PC-3 (cell line): ENCODE results near the gene C1QTNF3. TPM values are rescaled to one million over a fixed set of nuclear protein-coding genes. Genes with fewer than 3 reads are reported as not detected.

ENCODE experiments used
- ATAC-seq: fragments of 200-7000 bp; cut with Tn5 transposase; 2 replicates; pipeline ENCODE4 v1.9.1; 2020; ENCODE audit warnings: mild to moderate bottlenecking, moderate library complexity
- BruUV-seq: library from RNA; stranded (reverse); fragments of 400-500 nt; replicated peaks from 2 replicates; lab custom pipeline; 2021; lab: Mats Ljungman, UMichigan
- CTCF ChIA-PET: fragments of 300-600 bp; sonication (Branson Sonifier 250); formaldehyde crosslinking; loops from one replicate; lab custom pipeline; 2022; ENCODE audit warnings: antibody characterized with exemption; lab: Charles Lee
- POLR2A ChIA-PET: fragments of 300-600 bp; sonication (Branson Sonifier 250); formaldehyde crosslinking; loops from one replicate; lab custom pipeline; 2022; ENCODE audit warnings: antibody characterized with exemption; ENCODE audit not compliant: unreplicated experiment; lab: Charles Lee
- DNase-seq: peaks from one replicate; pipeline ENCODE4 v3.0.0-alpha.2; 2015
- H2AFZ ChIP-seq: fragments of 300-600 bp; sonication (generic); 2 replicates; pipeline ENCODE4 v1.6.0; 2016; ENCODE audit warnings: antibody characterized with exemption, low read length
- H3F3A ChIP-seq: fragments of 300-600 bp; sonication (generic); one replicate; pipeline ENCODE4 v1.6.0; 2017; ENCODE audit warnings: antibody characterized with exemption, low read length, control low read depth, mild to moderate bottlenecking; ENCODE audit not compliant: unreplicated experiment
- H3K27ac ChIP-seq: fragments of 300-600 bp; sonication (generic); 2 replicates; pipeline ENCODE4 v1.5.1; 2016; ENCODE audit warnings: mild to moderate bottlenecking, low read length
- H3K27me3 ChIP-seq: fragments of 300-600 bp; sonication (generic); 2 replicates; pipeline ENCODE4 v1.6.1; 2016; ENCODE audit warnings: low read length, mixed read lengths
- H3K36me3 ChIP-seq: fragments of 300-600 bp; sonication (generic); 2 replicates; pipeline ENCODE4 v1.6.1; 2016; ENCODE audit warnings: low read depth, mixed run types, low read length, mixed read lengths
- H3K4me1 ChIP-seq: fragments of 300-600 bp; sonication (generic); 2 replicates; pipeline ENCODE4 v1.5.1; 2016; ENCODE audit warnings: low read length; ENCODE audit not compliant: insufficient read depth
- H3K4me2 ChIP-seq: fragments of 300-600 bp; sonication (generic); 2 replicates; pipeline ENCODE4 v1.6.0; 2016; ENCODE audit warnings: low read length
- H3K4me3 ChIP-seq: fragments of 300-600 bp; sonication (generic); 2 replicates; pipeline ENCODE4 v1.5.1; 2016; ENCODE audit warnings: mild to moderate bottlenecking, low read length, mixed read lengths
- H3K79me2 ChIP-seq: fragments of 300-600 bp; sonication (generic); 2 replicates; pipeline ENCODE4 v1.6.1; 2017; ENCODE audit warnings: low read length, mixed read lengths
- H3K9ac ChIP-seq: fragments of 300-600 bp; sonication (generic); 2 replicates; pipeline ENCODE4 v1.6.0; 2016; ENCODE audit warnings: mild to moderate bottlenecking, low read length
- H3K9me2 ChIP-seq: fragments of 300-600 bp; sonication (generic); replicated peaks from 2 replicates; pipeline ENCODE4 v1.6.1; 2016; ENCODE audit warnings: mixed run types, low read length, mixed read lengths
- H3K9me3 ChIP-seq: fragments of 300-600 bp; sonication (generic); 2 replicates; pipeline ENCODE4 v1.6.1; 2016; ENCODE audit warnings: low read length, mixed read lengths
- H4K20me1 ChIP-seq: fragments of 300-600 bp; sonication (generic); 2 replicates; pipeline ENCODE4 v1.6.1; 2016; ENCODE audit warnings: low read length, mixed read lengths
- EZH2 ChIP-seq: fragments of 300-600 bp; sonication (generic); IDR thresholded peaks from one replicate; pipeline ENCODE4 v1.6.1; 2017; ENCODE audit warnings: antibody characterized with exemption, mild to moderate bottlenecking, low read length; ENCODE audit not compliant: unreplicated experiment
- EZH2phosphoT487 ChIP-seq: fragments of 300-600 bp; sonication (generic); IDR thresholded peaks from 2 replicates; pipeline ENCODE4 v1.6.1; 2018; ENCODE audit warnings: mild to moderate bottlenecking, antibody characterized with exemption, low read length, borderline replicate concordance
- intact Hi-C: fragments of 100-400 bp; cut with micrococcal nuclease; formaldehyde crosslinking; loops from 2 replicates; pipeline ENCODE4 v1.9.0; 2023
- total RNA-seq: library from RNA; depleted of rRNA; stranded (reverse); fragments of >200 nt; gene quantifications from 2 replicates; pipeline ENCODE4 v1.2.3, GENCODE V29; 2014
- TF ChIP-seq, protein P1 (sequence below): fragments of 300-600 bp; sonication (generic); conservative IDR thresholded peaks from 2 replicates; pipeline ENCODE4 v1.5.1; 2017; ENCODE audit warnings: antibody characterized with exemption, low read depth, mild to moderate bottlenecking, low read length

Gene C1QTNF3
- total RNA-seq, 1 experiment from 2014 or later = 1.1 TPM

- H3K27ac ChIP-seq = no peak overlapping the region
- H3K4me1 ChIP-seq = peaks cover 21% of the 10 kb centered on the region
- H3K9me2 ChIP-seq = no peaks in the 10 kb centered on the region
- ChIA-PET POLR2A (interaction anchor here (0.6 to 0.7 kb wide), 2 partner anchors 17 to 19 kb away, joined by 3 read pairs; no protein-coding TSS in a partner anchor), CTCF (interaction anchor here (0.6 to 1.0 kb wide), 2 partner anchors 454 to 520 kb away, joined by 3 read pairs; no protein-coding TSS in a partner anchor)
- no peaks in the 10 kb centered on the region for H3K27me3 ChIP-seq
- no peaks in the 10 kb centered on the region for H4K20me1 ChIP-seq
- H3K4me3 ChIP-seq = no peak overlapping the region
- H3F3A ChIP-seq = no peaks in the 10 kb centered on the region
- TF ChIP-seq EZH2phosphoT487 (no peak), EZH2 (no peak)
- TF ChIP-seq, protein P1, sequence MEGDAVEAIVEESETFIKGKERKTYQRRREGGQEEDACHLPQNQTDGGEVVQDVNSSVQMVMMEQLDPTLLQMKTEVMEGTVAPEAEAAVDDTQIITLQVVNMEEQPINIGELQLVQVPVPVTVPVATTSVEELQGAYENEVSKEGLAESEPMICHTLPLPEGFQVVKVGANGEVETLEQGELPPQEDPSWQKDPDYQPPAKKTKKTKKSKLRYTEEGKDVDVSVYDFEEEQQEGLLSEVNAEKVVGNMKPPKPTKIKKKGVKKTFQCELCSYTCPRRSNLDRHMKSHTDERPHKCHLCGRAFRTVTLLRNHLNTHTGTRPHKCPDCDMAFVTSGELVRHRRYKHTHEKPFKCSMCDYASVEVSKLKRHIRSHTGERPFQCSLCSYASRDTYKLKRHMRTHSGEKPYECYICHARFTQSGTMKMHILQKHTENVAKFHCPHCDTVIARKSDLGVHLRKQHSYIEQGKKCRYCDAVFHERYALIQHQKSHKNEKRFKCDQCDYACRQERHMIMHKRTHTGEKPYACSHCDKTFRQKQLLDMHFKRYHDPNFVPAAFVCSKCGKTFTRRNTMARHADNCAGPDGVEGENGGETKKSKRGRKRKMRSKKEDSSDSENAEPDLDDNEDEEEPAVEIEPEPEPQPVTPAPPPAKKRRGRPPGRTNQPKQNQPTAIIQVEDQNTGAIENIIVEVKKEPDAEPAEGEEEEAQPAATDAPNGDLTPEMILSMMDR = peak; percentile 87
- peak; percentile 88 for DNase-seq
- H2AFZ ChIP-seq = peak overlapping the region; percentile 52
- no peaks in the 10 kb centered on the region for H3K36me3 ChIP-seq
- H3K79me2 ChIP-seq = no peaks in the 10 kb centered on the region
- no peaks in the 10 kb centered on the region for H3K9me3 ChIP-seq
- intact Hi-C loops = loop anchor here (1.0 to 2.0 kb wide), 3 partner anchors 56 to 467 kb away; no protein-coding TSS in a partner anchor
- BruUV-seq = no TSS peak
- H3K4me2 ChIP-seq = peak overlapping the region; percentile 27; the same call in 1 of the 2 replicates
- ATAC-seq = peak; percentile 49
- no peak overlapping the region for H3K9ac ChIP-seq
Observed at GRCh38 chr5:33997331-33997983, 45.6 kb downstream of the C1QTNF3 start.

- POLR2A ChIA-PET = no interaction called here
- Histone ChIP-seq H3K9ac (no peak overlapping the region), H3K4me2 (no peak overlapping the region), H3F3A (no peaks in the 10 kb centered on the region), H3K9me2 (no peaks in the 10 kb centered on the region), H3K27ac (no peak overlapping the region), H3K27me3 (no peaks in the 10 kb centered on the region), H3K4me1 (peaks cover 9% of the 10 kb centered on the region), H3K4me3 (no peak overlapping the region), H3K9me3 (no peaks in the 10 kb centered on the region), H2AFZ (no peak overlapping the region), H4K20me1 (no peaks in the 10 kb centered on the region), H3K79me2 (no peaks in the 10 kb centered on the region), H3K36me3 (no peaks in the 10 kb centered on the region)
- DNase-seq (no peak), ATAC-seq (no peak)
- TF ChIP-seq EZH2phosphoT487 (no peak), EZH2 (no peak)
- TF ChIP-seq, protein P1 = no peak
- CTCF ChIA-PET = interaction anchor here (0.6 to 1.0 kb wide), 2 partner anchors 456 to 470 kb away, joined by 4 to 5 read pairs; no protein-coding TSS in a partner anchor
- no TSS peak for BruUV-seq
- intact Hi-C loops = loop anchor here (2.0 kb wide), 1 partner anchor 469 kb away; no protein-coding TSS in a partner anchor
Observed at GRCh38 chr5:33995865-33996264, 47.1 kb downstream of the C1QTNF3 start.

DNA sequence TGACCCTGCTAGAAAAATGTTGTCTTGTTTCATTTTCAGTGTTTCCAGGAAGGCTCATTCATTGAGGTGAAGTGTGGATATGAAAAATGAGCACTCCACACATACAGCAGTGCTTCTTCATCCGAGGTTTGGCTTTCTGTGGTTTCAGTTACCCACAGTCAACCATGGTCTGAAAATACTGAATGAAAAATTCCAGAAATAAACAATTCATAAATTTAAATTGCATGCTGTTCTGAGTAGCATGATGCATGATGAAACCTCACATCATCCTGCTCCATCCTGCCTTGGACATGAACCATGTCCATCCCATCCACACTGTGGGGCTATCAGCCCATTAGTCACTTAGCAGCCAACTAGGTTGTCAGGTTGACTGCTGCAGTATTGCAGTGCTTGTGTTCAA, 48.2 kb downstream of the C1QTNF3 start:
- no peak overlapping the region for H3K9ac ChIP-seq
- POLR2A ChIA-PET = no interaction called here

More for the DNA sequence above, 48.2 kb downstream of the C1QTNF3 start:
- intact Hi-C loops = no loop called here
- DNase-seq (peak; percentile 36), ATAC-seq (peak; percentile 81)
- CTCF ChIA-PET = no interaction called here
- no peak overlapping the region for H3K4me2 ChIP-seq
- peaks cover 5% of the 10 kb centered on the region for H3K4me1 ChIP-seq
- H3K36me3 ChIP-seq = no peaks in the 10 kb centered on the region
- no peak overlapping the region for H3K4me3 ChIP-seq
- no peak for TF ChIP-seq EZH2
- TF ChIP-seq, protein P1 = peak; percentile 31
- no peak overlapping the region for H2AFZ ChIP-seq
- H3K27me3 ChIP-seq = no peaks in the 10 kb centered on the region
- H3F3A ChIP-seq = no peaks in the 10 kb centered on the region
- no peaks in the 10 kb centered on the region for H3K79me2 ChIP-seq
- H3K27ac ChIP-seq = no peak overlapping the region
- BruUV-seq = no TSS peak
- H4K20me1 ChIP-seq = no peaks in the 10 kb centered on the region
- no peaks in the 10 kb centered on the region for H3K9me2 ChIP-seq
- no peaks in the 10 kb centered on the region for H3K9me3 ChIP-seq
